ENCODE data around the gene GPC6.

DNA sequence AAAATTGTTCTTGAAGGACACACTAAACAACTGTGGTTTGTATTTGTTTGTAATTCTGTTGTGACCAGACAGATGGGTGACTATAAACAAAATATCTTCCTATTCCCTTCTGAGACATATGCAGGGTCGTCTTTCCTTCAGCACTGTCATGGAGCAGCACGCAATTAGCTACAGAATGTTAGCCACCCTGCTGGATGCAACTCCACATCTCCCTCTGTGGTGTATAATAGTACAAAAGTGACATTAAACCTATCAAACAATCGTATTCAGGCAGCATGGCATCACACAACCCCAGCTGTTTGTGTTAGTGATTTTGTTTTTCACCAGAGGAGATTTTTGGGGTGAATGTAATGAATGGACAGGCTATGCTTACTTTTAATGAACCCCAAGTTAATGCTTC lies 146.2 kb downstream of the GPC6 start:
- TF ChIP-seq, protein P1, sequence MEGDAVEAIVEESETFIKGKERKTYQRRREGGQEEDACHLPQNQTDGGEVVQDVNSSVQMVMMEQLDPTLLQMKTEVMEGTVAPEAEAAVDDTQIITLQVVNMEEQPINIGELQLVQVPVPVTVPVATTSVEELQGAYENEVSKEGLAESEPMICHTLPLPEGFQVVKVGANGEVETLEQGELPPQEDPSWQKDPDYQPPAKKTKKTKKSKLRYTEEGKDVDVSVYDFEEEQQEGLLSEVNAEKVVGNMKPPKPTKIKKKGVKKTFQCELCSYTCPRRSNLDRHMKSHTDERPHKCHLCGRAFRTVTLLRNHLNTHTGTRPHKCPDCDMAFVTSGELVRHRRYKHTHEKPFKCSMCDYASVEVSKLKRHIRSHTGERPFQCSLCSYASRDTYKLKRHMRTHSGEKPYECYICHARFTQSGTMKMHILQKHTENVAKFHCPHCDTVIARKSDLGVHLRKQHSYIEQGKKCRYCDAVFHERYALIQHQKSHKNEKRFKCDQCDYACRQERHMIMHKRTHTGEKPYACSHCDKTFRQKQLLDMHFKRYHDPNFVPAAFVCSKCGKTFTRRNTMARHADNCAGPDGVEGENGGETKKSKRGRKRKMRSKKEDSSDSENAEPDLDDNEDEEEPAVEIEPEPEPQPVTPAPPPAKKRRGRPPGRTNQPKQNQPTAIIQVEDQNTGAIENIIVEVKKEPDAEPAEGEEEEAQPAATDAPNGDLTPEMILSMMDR (IDR thresholded peaks at IDR 0.05; ENCODE audit: low read depth, low read length) = no peak
- TF ChIP-seq EZH2phosphoT487 (IDR thresholded peaks at IDR 0.05; ENCODE audit: low read depth) = no peak
